H9 (cell line): ENCODE results near the gene AGK. TPM values are rescaled to one million over a fixed set of nuclear protein-coding genes. Genes with fewer than 3 reads are reported as not detected.

Experiments used
- DNase-seq: peaks from one replicate; pipeline ENCODE4 v3.0.0-alpha.2; 2017
- H2AFZ ChIP-seq: one replicate; pipeline ENCODE4 v1.6.1; 2013; ENCODE audit warnings: mild to moderate bottlenecking, low read length, control low read depth, moderate library complexity
- H2AK5ac ChIP-seq: 2 replicates; pipeline ENCODE4 v1.6.1; 2013; ENCODE audit warnings: low read length, control low read depth, mixed read lengths; ENCODE audit not compliant: insufficient read length
- H2BK120ac ChIP-seq: one replicate; pipeline ENCODE4 v1.6.1; 2013; ENCODE audit warnings: low read depth, mild to moderate bottlenecking, low read length, control low read depth, inconsistent platforms; ENCODE audit not compliant: poor library complexity, severe bottlenecking
- H2BK12ac ChIP-seq: 2 replicates; pipeline ENCODE4 v1.6.1; 2013; ENCODE audit warnings: low read length, control low read depth, mixed read lengths, low read depth; ENCODE audit not compliant: insufficient read length
- H2BK15ac ChIP-seq: 2 replicates; pipeline ENCODE4 v1.6.1; 2013; ENCODE audit warnings: low read depth, low read length, control low read depth
- H2BK20ac ChIP-seq: one replicate; pipeline ENCODE4 v1.6.1; 2013; ENCODE audit warnings: low read depth, mild to moderate bottlenecking, low read length, control low read depth, inconsistent platforms; ENCODE audit not compliant: poor library complexity, severe bottlenecking
- H2BK5ac ChIP-seq: 2 replicates; pipeline ENCODE4 v1.6.1; 2013; ENCODE audit warnings: low read length, control low read depth, mixed read lengths; ENCODE audit not compliant: insufficient read length
- H3K14ac ChIP-seq: 2 replicates; pipeline ENCODE4 v1.6.1; 2013; ENCODE audit warnings: low read length, control low read depth; ENCODE audit not compliant: insufficient read depth
- H3K18ac ChIP-seq: 2 replicates; pipeline ENCODE4 v1.6.1; 2013; ENCODE audit warnings: low read depth, mild to moderate bottlenecking, mixed read lengths, low read length, control low read depth; ENCODE audit not compliant: insufficient read length
- H3K23ac ChIP-seq: 2 replicates; pipeline ENCODE4 v1.6.1; 2013; ENCODE audit warnings: low read length, control low read depth, mixed read lengths, low read depth; ENCODE audit not compliant: insufficient read length
- H3K23me2 ChIP-seq: 2 replicates; pipeline ENCODE4 v1.6.1; 2013; ENCODE audit warnings: low read depth, mild to moderate bottlenecking, mixed read lengths, low read length, control low read depth; ENCODE audit not compliant: insufficient read length, poor library complexity, severe bottlenecking
- H3K27ac ChIP-seq: 2 replicates; pipeline ENCODE4 v1.5.1; 2013; ENCODE audit warnings: low read length, control low read depth, mixed read lengths, low read depth; ENCODE audit not compliant: insufficient read length
- H3K27me3 ChIP-seq: 2 replicates; pipeline ENCODE4 v1.6.1; 2013; ENCODE audit warnings: low read length, control low read depth, inconsistent platforms; ENCODE audit not compliant: insufficient read depth
- H3K4ac ChIP-seq: 2 replicates; pipeline ENCODE4 v1.6.1; 2013; ENCODE audit warnings: low read depth, mild to moderate bottlenecking, control low read depth, inconsistent platforms, low read length, moderate library complexity
- H3K4me1 ChIP-seq: 2 replicates; pipeline ENCODE4 v1.6.1; 2013; ENCODE audit warnings: low read length, control low read depth, inconsistent platforms; ENCODE audit not compliant: insufficient read depth
- H3K4me2 ChIP-seq: 2 replicates; pipeline ENCODE4 v1.6.1; 2013; ENCODE audit warnings: low read length, control low read depth, mixed read lengths; ENCODE audit not compliant: insufficient read length, insufficient read depth
- H3K56ac ChIP-seq: 2 replicates; pipeline ENCODE4 v1.6.1; 2013; ENCODE audit warnings: low read depth, mild to moderate bottlenecking, mixed read lengths, low read length, control low read depth; ENCODE audit not compliant: insufficient read length
- H3K79me1 ChIP-seq: 2 replicates; pipeline ENCODE4 v1.6.1; 2013; ENCODE audit warnings: low read depth, mild to moderate bottlenecking, moderate library complexity, low read length, control low read depth, inconsistent platforms; ENCODE audit not compliant: insufficient read depth, poor library complexity, severe bottlenecking
- H3K79me2 ChIP-seq: 2 replicates; pipeline ENCODE4 v1.6.1; 2013; ENCODE audit warnings: low read length, control low read depth, inconsistent platforms; ENCODE audit not compliant: insufficient read depth
- H3K9ac ChIP-seq: 2 replicates; pipeline ENCODE4 v1.6.1; 2013; ENCODE audit warnings: low read length, control low read depth, mixed read lengths; ENCODE audit not compliant: insufficient read length; ENCODE audit errors: extremely low read depth
- H3K9me3 ChIP-seq: one replicate; pipeline ENCODE4 v1.6.1; 2013; ENCODE audit warnings: low read depth, low read length, inconsistent platforms; ENCODE audit not compliant: control insufficient read depth
- H3T11ph ChIP-seq: one replicate; pipeline ENCODE4 v1.6.1; 2013; ENCODE audit warnings: mild to moderate bottlenecking, low read length, control low read depth, inconsistent platforms
- H4K20me1 ChIP-seq: one replicate; pipeline ENCODE4 v1.6.1; 2013; ENCODE audit not compliant: control insufficient read depth, insufficient read length, insufficient read depth
- H4K5ac ChIP-seq: 2 replicates; pipeline ENCODE4 v1.6.1; 2013; ENCODE audit warnings: low read depth, mild to moderate bottlenecking, mixed read lengths, low read length, control low read depth; ENCODE audit not compliant: insufficient read length
- H4K8ac ChIP-seq: replicated peaks from 2 replicates; pipeline ENCODE4 v1.6.1; 2013; ENCODE audit warnings: low read length, control low read depth, mixed read lengths, low read depth; ENCODE audit not compliant: insufficient read length
- H4K91ac ChIP-seq: 2 replicates; pipeline ENCODE4 v1.6.1; 2013; ENCODE audit warnings: low read depth, mild to moderate bottlenecking, moderate library complexity, mixed read lengths, low read length, control low read depth; ENCODE audit not compliant: insufficient read length
- H3K27ac Mint-ChIP-seq, 3 experiments: 2 replicates in 2 of 3; 3 replicates in 1 of 3; pipeline ENCODE4 v1.8.0; 2020 to 2021; ENCODE audit warnings: mixed read lengths in 3 of 3, mild to moderate bottlenecking in 1 of 3, moderate library complexity in 1 of 3
- H3K27me3 Mint-ChIP-seq: 2 replicates; pipeline ENCODE4 v1.8.0; 2021; ENCODE audit warnings: low read depth, mild to moderate bottlenecking, moderate library complexity, mixed read lengths
- H3K36me3 Mint-ChIP-seq, 3 experiments: 2 replicates in 2 of 3; 3 replicates in 1 of 3; pipeline ENCODE4 v1.8.0; 2020 to 2021; ENCODE audit warnings: low read depth in 3 of 3, mixed read lengths in 3 of 3; ENCODE audit not compliant: insufficient read depth in 1 of 3
- H3K4me1 Mint-ChIP-seq, 2 experiments: 2 replicates each; pipeline ENCODE4 v1.8.0; 2020; ENCODE audit warnings: mixed read lengths in 2 of 2
- H3K4me3 Mint-ChIP-seq, 2 experiments: 2 replicates in 1 of 2; 3 replicates in 1 of 2; pipeline ENCODE4 v1.8.0; 2020 to 2021; ENCODE audit warnings: mild to moderate bottlenecking in 2 of 2, mixed read lengths in 2 of 2, moderate library complexity in 1 of 2
- H3K9me3 Mint-ChIP-seq, 2 experiments: 2 replicates in 1 of 2; 3 replicates in 1 of 2; pipeline ENCODE4 v1.8.0; 2020; ENCODE audit warnings: mild to moderate bottlenecking in 2 of 2, mixed read lengths in 2 of 2, moderate library complexity in 1 of 2
- WGBS: extraction: QIAGEN DNeasy Blood & Tissue Kit; methylation state at CpG from one replicate; pipeline ENCODE4 v1.1.7; 2013; ENCODE audit warnings: missing lambda C conversion rate, low lambda C conversion rate, mixed read lengths; ENCODE audit not compliant: insufficient read length; ENCODE audit errors: extremely low coverage; 5-methylcytosine and 5-hydroxymethylcytosine counted together
- total RNA-seq: library from RNA; stranded (reverse); gene quantifications from 2 replicates; pipeline ENCODE4 v1.2.1, GENCODE V29; 2021
- TF ChIP-seq, protein P1 (sequence below): fragments of 200-600 bp; sonication (generic); conservative IDR thresholded peaks from 3 replicates; pipeline ENCODE4 v1.8.0; 2021; ENCODE audit warnings: antibody characterized with exemption, mild to moderate bottlenecking

Gene AGK
- total RNA-seq, 1 experiment from 2014 or later, result 35.1 TPM

DNA sequence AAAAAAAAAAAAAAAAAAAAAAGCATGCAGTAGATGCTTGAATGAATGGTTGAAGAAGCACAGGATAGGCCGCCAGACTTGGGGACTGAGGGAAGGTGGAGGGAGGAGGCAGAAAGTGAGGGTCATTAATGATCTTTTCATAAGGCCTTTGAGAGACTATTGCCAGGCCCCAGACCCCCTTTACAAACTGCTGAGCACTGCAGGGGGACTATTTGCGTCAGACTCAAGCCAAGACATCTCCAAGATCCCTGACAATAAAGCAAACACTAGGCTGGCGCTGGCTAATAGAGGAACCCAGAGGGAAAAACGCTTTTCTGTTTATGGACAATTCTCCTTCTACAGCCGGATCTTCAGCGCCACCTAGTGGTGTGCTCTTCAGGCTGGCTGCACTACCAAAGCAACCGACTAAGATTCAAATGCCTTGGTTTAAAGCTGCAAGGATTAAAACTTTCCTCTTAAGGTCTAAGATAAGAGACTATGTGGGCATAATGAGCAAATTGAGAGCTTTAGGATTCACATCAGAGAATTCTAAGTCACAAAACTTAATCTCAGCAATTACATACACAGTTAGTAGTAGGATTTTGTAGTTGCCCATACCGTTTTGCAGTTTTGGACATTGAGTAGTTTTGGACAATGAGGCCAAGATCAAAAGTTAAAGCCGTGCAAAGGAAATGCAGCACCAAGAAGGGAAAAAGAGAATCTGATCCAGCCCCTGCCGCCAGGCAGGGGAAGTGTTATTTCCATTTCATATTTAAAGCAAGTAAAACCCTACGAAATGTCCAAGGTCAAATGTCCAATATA, 17.9 kb upstream of the AGK start:
- no peak overlapping the region for H2AFZ ChIP-seq
- H3K4me2 ChIP-seq, result no peak overlapping the region

More for the DNA sequence above, 17.9 kb upstream of the AGK start:
- no peak overlapping the region for H2BK5ac ChIP-seq
- H4K91ac ChIP-seq, result no peak overlapping the region
- H3K9me3 ChIP-seq, result no peaks in the 10 kb centered on the region
- H3K23me2 ChIP-seq, result no peaks in the 10 kb centered on the region
- no peaks in the 10 kb centered on the region for H4K20me1 ChIP-seq
- no peak overlapping the region for H2AK5ac ChIP-seq
- no peak overlapping the region for H3K56ac ChIP-seq
- no peak overlapping the region for H2BK20ac ChIP-seq
- H3K27ac ChIP-seq, result no peak overlapping the region
- peak overlapping the region in 2 of 3 experiments; percentile 59 to 92; a peak in 4 of 7 replicates for H3K27ac Mint-ChIP-seq
- no peak overlapping the region for H3T11ph ChIP-seq
- no peak overlapping the region for H3K9ac ChIP-seq
- DNase-seq, result peak; percentile 71
- H3K4me3 Mint-ChIP-seq, result no peak overlapping the region
- H3K14ac ChIP-seq, result no peak overlapping the region
- no peak overlapping the region for H3K23ac ChIP-seq
- H3K36me3 Mint-ChIP-seq, result no peaks in the 10 kb centered on the region
- no peaks in the 10 kb centered on the region for H3K79me2 ChIP-seq
- no peaks in the 10 kb centered on the region for H3K27me3 ChIP-seq
- H3K4me1 Mint-ChIP-seq, result peaks cover 12 to 18% of the 10 kb centered on the region in 2 experiments
- TF ChIP-seq, protein P1, sequence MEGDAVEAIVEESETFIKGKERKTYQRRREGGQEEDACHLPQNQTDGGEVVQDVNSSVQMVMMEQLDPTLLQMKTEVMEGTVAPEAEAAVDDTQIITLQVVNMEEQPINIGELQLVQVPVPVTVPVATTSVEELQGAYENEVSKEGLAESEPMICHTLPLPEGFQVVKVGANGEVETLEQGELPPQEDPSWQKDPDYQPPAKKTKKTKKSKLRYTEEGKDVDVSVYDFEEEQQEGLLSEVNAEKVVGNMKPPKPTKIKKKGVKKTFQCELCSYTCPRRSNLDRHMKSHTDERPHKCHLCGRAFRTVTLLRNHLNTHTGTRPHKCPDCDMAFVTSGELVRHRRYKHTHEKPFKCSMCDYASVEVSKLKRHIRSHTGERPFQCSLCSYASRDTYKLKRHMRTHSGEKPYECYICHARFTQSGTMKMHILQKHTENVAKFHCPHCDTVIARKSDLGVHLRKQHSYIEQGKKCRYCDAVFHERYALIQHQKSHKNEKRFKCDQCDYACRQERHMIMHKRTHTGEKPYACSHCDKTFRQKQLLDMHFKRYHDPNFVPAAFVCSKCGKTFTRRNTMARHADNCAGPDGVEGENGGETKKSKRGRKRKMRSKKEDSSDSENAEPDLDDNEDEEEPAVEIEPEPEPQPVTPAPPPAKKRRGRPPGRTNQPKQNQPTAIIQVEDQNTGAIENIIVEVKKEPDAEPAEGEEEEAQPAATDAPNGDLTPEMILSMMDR, result peak; percentile 98
- H3K18ac ChIP-seq, result no peak overlapping the region
- no peak overlapping the region for H3K4ac ChIP-seq
- H2BK15ac ChIP-seq, result no peak overlapping the region
- H3K79me1 ChIP-seq, result no peaks in the 10 kb centered on the region
- H4K5ac ChIP-seq, result no peak overlapping the region
- no peaks in the 10 kb centered on the region for H3K27me3 Mint-ChIP-seq
- no peak overlapping the region for H4K8ac ChIP-seq
- no CpG with 5 or more reads among the region's 11 CpGs for WGBS
- no peak overlapping the region for H2BK120ac ChIP-seq
- no peak overlapping the region for H2BK12ac ChIP-seq
- no peaks in the 10 kb centered on the region for H3K9me3 Mint-ChIP-seq
- no peaks in the 10 kb centered on the region for H3K4me1 ChIP-seq
